ENCODE data around the gene ODC1.

GRCh38 chr2:10495311-10495987, 47.3 kb upstream of the ODC1 start:
- no peak for TF ChIP-seq CTCF (IDR thresholded peaks at IDR 0.05)
- no peak for TF ChIP-seq POLR2A (IDR thresholded peaks at IDR 0.05)
